SK-N-MC (cell line): ENCODE results near the gene CCDC82.

ENCODE experiments used
- EZH2 ChIP-seq: fragments of 200-600 bp; sonication (generic); IDR thresholded peaks from one replicate; pipeline ENCODE4 v1.6.1; 2017; ENCODE audit warnings: antibody characterized with exemption
- FOXP2 ChIP-seq: optimal IDR thresholded peaks from 2 replicates; pipeline ENCODE3; 2011; ENCODE audit warnings: mild to moderate bottlenecking, moderate library complexity; ENCODE audit not compliant: insufficient read depth; ENCODE audit errors: extremely low read length, control extremely low read depth
- POLR2AphosphoS5 ChIP-seq: IDR thresholded peaks from 2 replicates; pipeline ENCODE4 v1.6.1; 2012; ENCODE audit warnings: mild to moderate bottlenecking, low read depth, low read length, borderline replicate concordance

GRCh38 chr11:96365493-96365892 lies 24.2 kb downstream of the CCDC82 start:
- TF ChIP-seq EZH2: no peak
- TF ChIP-seq POLR2AphosphoS5: no peak
- TF ChIP-seq FOXP2: no peak
